GM19324 (cell line): ENCODE results near the gene CBX6.

Source experiments
- ATAC-seq: cut with Tn5 transposase; IDR thresholded peaks from one replicate; pipeline ENCODE4 v1.9.1; 2021; ENCODE audit warnings: mild to moderate bottlenecking, moderate library complexity; ENCODE audit not compliant: unreplicated experiment, low FRiP score

Gene CBX6

DNA sequence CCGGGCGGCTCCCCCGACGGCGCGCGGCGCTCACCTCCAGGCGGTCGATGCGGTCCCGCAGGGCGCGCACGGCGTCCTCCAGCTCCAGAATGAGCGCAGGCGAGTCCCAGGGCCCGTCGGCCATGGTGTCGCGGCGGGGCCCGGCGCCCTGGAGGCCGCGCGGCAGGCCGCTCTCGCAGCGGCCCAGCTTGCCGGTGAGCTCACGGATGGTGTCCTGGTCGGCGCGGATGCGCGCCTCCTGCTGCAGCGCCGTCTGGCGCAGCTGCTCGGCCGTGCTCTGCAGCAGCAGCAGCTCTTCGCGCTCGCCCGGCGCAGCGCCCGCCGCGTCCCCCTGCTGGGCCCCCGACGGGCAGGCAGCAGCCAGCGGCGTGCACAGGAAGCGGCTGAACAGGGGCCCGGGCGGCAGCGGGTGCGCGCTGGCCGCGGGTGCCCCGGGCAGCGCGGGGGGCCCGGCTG lies 28.8 kb downstream of the CBX6 start:
- no peak for ATAC-seq

DNA sequence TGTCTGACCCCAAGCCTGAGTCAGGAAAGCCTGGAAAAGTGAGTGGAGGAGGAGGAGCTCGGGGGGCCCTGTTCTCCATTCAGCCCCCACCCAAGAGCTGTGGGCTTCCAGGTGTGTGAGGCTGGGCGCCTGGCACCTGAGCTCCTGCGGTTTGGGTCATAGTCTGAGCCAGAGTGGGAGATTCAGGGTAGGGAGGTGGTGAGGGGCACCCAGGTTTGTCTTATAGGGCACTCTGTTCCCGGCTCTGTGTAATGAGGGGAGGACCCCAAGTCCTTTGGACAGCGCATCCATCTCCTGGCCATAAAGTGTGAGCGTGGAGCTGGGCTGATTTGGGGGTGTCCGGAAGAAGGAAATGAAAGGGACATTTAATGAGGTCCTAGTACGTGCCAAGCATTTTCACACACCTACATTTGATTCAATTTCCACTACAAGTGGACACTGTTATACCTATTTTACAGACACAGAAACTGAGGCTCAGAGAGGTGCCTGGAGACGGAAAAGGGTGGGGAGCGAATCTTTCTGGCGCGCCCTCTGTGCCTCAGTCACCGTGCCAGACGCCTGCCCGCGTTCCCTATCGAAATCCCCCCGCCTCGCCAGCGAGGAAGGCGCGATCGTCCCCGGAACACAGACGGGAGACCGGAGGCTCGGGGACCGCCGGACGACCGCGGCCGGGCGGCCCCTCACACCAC lies 29.4 kb downstream of the CBX6 start:
- no peak for ATAC-seq

DNA sequence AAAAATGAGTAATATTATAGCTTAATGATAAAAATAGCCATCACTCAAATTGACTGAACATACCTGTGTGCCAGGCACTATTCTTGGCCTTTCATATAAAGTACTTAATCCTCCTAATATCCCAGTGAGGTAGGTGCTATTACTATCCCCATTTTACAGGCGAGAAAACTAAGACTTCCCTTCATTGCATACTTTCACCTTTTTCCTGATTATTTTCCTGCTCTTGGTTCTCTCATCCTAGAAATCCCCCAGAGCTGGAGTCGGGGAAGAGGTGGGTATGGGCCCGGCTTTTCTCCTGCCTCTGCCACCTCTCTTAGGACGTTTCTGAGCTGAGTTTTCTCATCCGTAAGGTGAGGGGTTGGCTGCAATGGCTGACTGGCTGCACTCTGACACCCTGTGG lies 30.4 kb downstream of the CBX6 start:
- ATAC-seq, result no peak

DNA sequence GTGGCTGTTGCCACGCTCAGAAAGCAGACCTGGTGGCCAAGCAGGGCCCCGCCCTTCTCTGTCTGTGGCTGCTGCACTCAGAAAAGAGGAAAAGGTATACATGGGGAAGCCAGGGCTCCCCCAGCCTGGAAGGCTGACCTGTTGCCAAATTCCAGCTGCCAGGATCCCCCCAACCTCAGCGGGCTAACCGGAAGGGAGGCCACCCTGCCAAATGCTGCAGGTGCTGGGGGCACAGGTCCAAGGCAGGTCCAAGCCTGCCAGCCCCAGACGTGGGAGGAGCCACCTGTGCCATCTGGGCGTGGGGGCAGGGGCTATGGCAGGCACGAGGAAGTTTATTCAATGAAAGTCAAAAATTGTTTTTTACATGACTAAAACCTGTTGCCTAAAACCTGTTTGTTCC lies 30.8 kb downstream of the CBX6 start:
- no peak for ATAC-seq

DNA sequence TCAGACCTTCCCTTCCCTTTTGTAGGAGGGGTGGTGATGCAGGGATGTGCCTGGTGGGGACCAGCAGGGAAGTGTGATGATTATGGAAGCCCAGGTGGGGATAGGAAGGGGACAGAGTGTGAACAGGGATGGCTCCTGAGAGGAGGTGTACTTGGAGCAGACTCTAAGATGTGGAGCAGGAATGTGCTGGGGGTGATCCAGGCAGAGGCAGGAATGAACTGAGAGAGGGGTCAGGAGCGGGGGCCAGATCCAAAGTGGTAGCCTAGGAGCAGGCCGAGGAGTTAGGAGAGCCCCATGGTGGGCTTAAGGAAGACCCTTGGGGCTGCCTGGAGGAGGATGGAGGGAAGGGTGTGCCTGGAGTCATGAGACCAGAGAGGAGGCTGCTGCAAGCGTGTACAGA lies 31.9 kb downstream of the CBX6 start:
- no peak for ATAC-seq

DNA sequence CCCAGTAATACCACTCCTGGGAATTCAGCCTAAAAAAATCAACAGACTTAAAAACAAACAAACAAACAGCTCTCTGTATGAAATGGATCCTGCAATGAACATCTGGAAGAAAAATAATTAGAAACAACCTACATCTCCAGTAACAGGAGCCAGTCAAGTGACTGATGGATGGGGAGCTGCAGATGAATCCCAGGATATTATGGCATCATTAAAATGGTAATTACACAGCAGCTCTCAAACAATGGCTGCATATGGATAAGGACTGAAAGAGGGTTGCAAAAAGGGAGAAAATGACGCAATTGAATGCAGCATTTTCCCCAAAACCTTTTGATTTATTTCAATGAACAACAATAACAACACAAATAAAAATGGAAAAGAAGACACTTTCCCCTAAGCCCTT lies 32.3 kb downstream of the CBX6 start:
- ATAC-seq, result no peak

DNA sequence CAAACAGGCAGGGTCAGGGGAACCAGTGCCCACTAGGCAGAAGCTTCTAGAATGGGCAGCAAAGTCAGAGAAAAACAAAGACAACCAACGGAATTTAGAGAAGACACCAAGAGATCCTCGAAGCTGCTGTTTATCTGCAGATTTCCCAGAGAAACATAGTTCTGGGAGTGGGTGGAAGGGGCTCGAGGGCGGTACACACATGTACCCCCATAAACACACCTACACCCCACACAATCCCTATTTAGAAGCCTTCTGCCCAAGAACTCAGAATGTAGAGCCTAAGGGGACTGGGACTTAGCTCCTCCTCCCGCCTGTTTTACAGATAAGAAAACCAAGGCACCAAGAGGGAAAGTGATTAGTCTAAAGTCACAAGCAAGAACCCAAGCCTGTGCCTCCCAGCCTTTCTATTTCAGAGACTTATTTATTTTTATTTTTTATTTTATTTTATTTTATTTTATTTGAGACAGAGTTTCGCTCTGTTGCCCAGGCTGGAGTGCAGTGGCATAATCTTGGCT lies 34.5 kb downstream of the CBX6 start:
- ATAC-seq, result no peak

DNA sequence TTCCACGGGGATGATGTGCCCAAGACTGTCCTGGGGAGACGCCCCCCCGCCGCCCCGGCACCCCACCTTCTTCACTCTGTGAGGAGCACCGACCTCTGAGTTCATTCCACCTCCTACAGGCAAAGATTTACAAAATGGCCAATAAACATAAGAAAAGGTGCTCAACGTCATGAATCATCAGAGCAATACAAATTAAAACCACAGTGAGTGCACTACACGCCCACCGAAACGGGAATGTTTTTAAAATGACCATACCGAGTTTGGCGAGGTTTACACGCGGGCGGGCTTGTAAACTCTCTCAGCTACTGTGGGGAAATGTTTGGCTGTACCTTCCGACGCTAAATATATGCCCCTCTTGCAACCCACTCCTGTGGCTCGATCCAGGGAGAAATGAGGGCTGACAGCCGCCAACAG lies 36.1 kb downstream of the CBX6 start:
- no peak for ATAC-seq

DNA sequence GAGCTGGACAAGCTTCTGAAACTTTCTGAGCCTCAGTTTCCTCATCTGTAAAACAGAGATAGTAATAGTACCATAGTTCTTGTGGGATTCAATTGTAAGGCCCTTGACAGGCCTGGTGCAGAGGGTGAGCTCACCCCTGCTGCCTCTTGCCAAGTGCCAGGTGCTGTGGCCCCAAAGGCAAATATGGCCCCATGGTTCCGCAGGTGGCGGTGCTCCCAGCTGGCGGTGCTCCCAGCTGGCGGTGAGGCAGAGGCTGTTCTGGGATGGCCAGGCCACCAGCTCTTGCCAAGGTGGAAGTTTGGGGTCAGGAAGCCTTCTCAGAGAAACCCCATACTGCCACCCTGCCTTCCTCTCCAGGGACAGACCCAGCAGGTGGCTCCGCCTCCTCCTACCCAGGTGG lies 37.0 kb downstream of the CBX6 start:
- ATAC-seq, result no peak

DNA sequence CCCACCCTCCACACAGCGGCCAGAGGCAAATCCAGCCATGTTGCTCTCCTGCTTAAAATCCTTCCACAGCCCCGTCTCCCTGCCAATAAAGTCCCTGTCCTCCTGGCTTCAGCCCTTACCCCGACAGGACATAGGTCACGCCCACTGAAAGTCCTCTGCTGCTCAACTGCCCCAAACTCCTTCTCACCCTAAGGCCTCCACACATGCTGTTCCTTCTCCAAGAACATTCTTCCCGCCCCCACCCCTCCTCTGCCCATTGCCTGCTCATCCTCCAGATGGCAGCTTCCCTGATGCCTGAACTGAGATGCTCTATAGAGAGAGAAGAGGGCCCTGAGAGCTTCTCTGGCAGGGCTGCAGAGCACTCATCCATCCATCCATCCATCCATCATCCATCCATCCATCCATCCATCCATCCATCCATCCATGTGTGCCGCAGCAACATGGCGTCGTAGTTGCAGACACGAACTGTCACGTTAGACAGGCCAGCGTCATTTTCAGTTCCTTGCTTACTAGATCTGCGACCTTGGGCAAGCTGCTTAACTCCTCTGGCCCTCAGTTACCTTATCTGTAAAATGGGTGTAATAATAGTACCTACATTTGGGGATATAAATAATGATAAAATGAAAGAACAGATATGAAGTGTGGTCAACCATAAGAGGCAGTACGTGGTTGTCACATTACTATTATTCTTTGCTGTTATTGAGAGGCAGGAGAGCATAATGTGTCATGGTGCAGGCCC lies 37.6 kb downstream of the CBX6 start:
- no peak for ATAC-seq

DNA sequence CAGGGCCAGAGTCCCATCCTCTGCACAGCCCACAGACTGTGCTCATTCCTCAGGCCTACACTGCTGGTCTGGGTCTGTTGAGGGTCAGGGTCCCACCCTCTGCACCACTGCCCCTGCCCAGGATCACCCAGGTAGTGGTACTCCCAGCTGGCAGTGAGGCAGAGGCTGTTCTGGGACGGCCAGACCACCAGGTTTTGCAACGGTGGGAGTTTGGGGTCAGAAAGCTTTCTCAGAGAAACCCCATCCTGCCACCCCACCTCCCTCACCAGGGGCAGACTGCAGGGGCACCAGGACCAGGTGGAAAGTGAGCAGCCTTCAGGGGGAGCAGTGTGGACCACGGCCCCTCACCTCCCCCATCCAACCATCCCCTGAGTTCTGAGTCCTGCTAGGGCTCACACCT lies 39.0 kb downstream of the CBX6 start:
- no peak for ATAC-seq

DNA sequence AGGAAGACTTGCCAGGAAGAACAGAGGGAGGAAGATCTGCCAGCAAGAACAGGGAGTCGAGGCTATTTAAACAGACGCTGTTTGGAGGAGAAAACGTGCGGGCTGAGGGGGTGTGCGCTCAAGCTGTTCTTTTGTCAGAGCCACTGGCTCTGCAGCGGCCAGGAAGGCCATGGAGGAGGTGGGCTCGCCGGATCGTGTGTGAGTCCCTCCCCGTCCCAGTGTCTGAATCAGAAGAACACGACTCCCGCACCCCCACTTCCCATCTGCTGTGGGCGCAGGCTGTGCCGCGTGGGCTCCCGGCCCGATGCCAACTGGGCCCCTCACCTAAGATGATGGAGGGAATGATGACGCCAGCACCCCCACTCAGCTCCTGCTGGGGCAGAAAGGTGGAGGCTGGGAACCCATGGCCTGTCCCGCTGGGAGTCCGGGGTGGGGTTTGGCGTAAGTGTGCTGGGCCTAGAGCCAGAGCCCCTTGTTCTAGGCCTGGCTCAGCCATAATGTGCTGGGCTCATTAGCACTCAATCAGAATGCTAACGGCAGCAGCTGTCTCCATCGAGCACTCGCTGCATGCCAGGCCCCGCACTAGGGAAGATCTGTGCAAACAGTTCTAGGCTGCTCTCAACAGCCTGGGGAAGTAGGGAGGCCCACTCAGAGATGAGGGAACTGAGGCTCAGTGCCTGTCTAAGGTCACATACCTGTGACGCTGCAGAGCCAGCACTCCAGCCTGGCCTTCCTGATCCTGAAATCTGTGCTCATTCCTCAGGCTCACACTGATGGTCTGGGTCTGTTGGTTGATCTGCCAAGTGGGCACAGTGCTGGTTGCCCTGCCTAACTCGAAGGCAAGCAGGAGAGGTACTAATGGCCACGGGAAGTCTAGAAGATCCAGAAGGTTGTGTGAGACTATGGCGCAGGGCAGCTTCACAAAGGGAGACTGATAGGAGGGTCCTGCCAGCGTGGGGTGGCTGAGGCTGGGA lies 39.7 kb downstream of the CBX6 start:
- ATAC-seq, result no peak

DNA sequence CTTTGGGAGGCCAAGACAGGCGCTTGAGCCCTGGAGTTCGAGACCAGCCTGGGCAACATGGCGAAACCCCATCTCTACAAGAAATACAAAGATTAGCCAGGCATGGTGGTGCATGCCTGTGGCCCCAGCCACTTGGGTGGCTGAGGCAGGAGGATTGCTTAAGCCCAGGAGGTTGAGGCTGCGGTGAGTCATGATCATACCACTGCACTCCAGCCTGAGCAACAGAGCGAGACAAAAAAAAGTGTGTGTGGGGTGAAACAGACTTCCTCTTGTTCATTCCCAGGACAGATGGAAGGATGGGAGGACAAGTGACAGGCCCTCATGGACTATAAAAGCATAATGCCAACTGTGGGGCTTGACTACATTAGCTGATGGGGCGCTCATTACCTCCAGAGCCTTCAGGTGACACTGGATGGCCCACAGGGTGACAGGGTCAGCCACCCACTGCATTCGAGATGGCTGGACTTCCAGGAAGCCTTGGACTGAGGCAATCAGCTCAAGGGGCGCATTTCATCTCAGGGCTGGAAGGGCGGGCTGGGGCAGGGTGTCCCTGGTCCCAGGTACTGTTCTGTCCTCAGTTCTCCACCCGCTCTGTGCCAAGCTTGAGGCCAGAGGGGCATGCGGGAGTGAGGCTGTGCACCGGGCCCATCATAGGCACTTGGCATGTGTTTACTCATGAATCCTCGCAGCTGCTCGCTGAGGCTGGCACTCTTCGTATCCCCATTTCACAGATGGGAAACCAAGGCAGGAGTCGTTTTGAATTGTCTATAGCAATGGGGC lies 40.7 kb downstream of the CBX6 start:
- ATAC-seq, result no peak

DNA sequence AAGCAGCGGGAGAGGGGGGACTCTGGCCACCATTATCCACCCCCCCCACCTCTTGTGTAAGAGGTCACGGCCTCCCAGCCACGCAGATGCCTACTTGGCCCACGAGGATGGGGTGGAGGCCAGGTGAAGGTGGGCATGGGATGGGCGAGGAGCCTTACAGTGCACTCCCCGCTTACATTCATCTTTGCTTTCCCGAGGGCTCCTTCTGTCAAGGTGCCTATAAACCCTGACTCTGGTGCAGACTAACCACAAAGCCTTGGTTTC lies 41.2 kb downstream of the CBX6 start:
- ATAC-seq, result no peak

DNA sequence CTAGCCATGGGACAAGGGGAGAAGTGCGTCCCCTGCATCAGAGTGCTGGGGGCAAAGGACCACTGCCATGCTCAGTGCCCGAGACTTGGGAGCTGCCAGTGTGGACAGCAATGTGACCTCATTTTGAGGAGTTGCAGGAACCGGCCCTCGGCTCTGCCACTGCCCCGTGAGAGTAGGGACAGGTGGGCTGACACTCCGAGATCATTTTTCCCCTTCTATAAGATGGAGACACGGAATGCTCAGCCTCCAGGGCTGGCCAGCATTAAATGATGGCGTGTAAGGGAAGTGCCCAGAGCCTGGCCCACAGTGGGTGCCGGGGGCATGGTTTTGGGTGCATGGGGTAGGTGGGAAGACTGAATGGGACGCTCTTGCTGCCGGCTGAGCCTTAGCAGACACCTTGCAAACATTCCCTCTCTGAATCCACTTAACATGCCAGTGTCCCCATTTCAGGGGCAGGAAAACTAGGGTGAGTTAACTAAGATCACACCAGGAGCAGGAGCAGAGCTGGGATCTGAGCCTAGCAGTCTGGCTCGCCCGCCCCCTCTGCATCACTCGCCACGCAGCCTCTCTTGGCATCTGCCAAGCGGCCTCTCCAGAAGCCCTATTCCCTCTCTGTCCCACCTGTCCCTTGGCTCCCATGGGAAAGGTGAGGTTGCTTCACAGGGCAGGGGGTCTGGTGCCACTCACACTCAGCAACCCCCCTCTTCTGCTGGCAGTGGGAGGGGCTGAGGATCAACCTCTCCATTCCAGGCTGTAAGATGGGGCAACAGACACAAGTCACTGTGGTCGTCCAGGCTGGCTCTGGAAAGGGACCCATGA lies 41.8 kb downstream of the CBX6 start:
- no peak for ATAC-seq

DNA sequence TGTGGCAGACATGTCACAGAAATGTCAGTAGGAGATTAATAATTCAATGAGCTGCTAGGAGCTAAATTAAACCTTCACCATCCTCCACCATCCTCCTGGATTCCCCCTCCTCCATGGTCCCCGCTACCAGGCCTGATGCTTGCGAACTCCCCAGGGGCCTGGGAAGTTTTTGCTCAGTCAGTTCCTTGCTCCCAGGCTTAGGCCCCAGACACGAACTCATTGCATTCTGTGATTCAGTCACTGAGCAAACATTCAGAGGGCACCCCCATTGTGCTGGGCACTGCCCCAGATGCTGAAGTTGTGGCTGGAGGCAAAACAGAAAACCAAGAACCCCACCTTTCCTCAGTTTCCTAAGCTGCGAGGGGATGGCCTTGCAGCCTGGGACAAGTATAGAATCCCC lies 42.5 kb downstream of the CBX6 start:
- no peak for ATAC-seq

DNA sequence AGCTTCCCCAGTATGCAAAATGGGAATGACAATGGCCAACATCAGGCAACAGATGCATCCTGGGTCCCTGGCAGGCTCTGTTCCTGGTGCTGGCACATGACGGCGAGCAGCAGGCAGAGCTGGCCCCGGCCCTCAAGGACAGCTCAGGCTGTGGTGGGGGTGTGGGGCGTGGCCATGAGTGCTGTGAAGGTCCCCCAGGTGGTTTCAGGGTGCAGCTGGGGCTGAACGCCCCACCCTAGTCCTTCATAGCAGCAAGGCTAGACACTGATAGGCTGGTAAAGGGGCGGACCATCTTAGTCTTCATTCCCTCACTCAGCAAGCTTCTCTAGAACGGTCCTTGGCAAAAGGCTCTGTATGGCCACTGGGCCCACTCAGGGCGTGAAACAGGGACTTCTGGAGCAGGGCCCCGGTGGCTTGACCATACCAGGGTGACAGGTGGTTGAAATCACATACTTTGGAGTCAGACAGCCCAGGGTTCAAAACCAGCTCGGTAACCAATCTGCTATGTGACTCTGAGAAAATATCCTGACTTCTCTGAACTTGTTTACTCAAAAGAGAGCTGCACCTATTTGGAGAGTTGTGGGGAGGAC lies 43.3 kb downstream of the CBX6 start:
- no peak for ATAC-seq

DNA sequence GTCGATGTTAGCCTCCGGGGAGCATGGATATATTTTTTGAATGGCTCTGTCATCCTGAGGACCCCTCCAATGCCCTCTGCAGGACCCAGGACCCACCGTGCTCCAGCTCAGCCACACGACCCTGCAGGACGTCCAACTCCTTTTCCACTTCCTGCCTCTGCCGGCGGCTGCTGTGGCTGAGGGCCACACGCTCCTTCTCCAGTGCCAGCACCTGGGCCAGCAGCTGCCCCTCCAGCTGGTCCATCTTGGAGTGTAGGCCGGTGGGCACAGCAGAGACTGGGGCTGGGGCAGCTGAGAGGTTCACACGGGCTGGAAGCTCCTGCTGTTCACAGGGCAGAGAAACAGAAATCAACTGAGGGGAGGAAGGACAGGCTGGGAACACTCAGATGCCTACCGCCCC lies 43.8 kb downstream of the CBX6 start:
- no peak for ATAC-seq

DNA sequence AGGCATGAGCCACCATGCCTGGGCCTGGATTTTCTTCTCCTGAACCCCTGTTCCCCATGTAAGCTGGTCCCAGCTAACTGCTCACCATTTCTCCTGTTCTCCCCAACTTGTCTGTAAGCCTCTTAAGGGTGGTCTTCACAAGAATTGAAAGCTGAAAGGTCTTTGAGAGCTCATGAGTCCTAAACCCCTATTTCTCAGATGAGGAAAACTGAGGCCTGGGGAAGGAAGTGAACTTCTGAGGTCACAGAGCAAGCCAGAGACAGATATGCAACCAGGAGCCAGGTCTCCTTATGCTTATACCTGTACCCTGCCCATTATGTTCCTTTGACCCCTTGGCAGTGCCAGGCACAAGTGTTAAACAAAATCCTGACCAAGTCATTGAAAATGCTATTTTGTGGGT lies 44.5 kb downstream of the CBX6 start:
- no peak for ATAC-seq
